Keratinocyte (primary cell): ENCODE measurements around the gene WDPCP. TPM values are rescaled to one million over a fixed set of nuclear protein-coding genes. Genes with fewer than 3 reads are reported as not detected.

Experiments
- DNase-seq: peaks from one replicate; pipeline ENCODE4 v3.0.0-alpha.2; 2011; ENCODE audit warnings: low read depth, missing footprints, low spot score
- FAIRE-seq: peaks from 2 replicates; lab custom pipeline; 2011; peaks lifted over from hg19 to GRCh38; lab: Jason Lieb, UNC
- H2AFZ ChIP-seq: 2 replicates; pipeline ENCODE4 v1.6.0; 2012; ENCODE audit warnings: low read length, control low read depth, inconsistent platforms; ENCODE audit not compliant: control insufficient read depth
- H3K27ac ChIP-seq: 2 replicates; pipeline ENCODE4 v1.5.1; 2011; ENCODE audit warnings: low read length; ENCODE audit not compliant: control insufficient read depth, insufficient read depth
- H3K27me3 ChIP-seq: 3 replicates; pipeline ENCODE4 v1.6.0; 2011; ENCODE audit warnings: low read length; ENCODE audit not compliant: control insufficient read depth, insufficient read depth; ENCODE audit errors: extremely low read depth
- H3K36me3 ChIP-seq, 2 experiments: 2 replicates in 1 of 2; 3 replicates in 1 of 2; pipeline ENCODE4 v1.5.1; 2011; ENCODE audit warnings: low read length in 2 of 2, mild to moderate bottlenecking in 1 of 2; ENCODE audit not compliant: control insufficient read depth in 2 of 2, insufficient read depth in 2 of 2; ENCODE audit errors: extremely low read depth in 1 of 2
- H3K4me1 ChIP-seq: 3 replicates; pipeline ENCODE4 v1.5.1; 2011; ENCODE audit warnings: low read length; ENCODE audit not compliant: control insufficient read depth, insufficient read depth; ENCODE audit errors: extremely low read depth
- H3K4me2 ChIP-seq: 3 replicates; pipeline ENCODE4 v1.6.0; 2011; ENCODE audit warnings: low read depth, low read length; ENCODE audit not compliant: control insufficient read depth, insufficient read depth; ENCODE audit errors: extremely low read depth
- H3K4me3 ChIP-seq, 3 experiments: fragments of 200-600 bp in 1 of 3; sonication (generic) in 1 of 3; 2 replicates in 2 of 3; 3 replicates in 1 of 3; pipeline ENCODE4 v1.5.1; 2011 to 2016; ENCODE audit warnings: low read length in 3 of 3, mild to moderate bottlenecking in 3 of 3, control low read depth in 2 of 3, inconsistent platforms in 1 of 3, low read depth in 1 of 3, mixed read lengths in 1 of 3, mixed run types in 1 of 3, moderate library complexity in 1 of 3; ENCODE audit not compliant: control insufficient read depth in 2 of 3, insufficient read depth in 2 of 3; ENCODE audit errors: extremely low read depth in 1 of 3
- H3K79me2 ChIP-seq: 2 replicates; pipeline ENCODE4 v1.6.0; 2012; ENCODE audit warnings: low read length; ENCODE audit not compliant: control insufficient read depth, insufficient read depth
- H3K9ac ChIP-seq: 3 replicates; pipeline ENCODE4 v1.6.0; 2011; ENCODE audit warnings: low read length; ENCODE audit not compliant: control insufficient read depth, insufficient read depth; ENCODE audit errors: extremely low read depth
- H3K9me1 ChIP-seq: 3 replicates; pipeline ENCODE4 v1.6.0; 2011; ENCODE audit warnings: low read length; ENCODE audit not compliant: control insufficient read depth, insufficient read depth; ENCODE audit errors: extremely low read depth
- H3K9me3 ChIP-seq: 2 replicates; pipeline ENCODE4 v1.5.1; 2012; ENCODE audit warnings: low read depth, low read length; ENCODE audit not compliant: control insufficient read depth
- H4K20me1 ChIP-seq: 3 replicates; pipeline ENCODE4 v1.6.0; 2011; ENCODE audit warnings: low read length; ENCODE audit not compliant: control insufficient read depth, insufficient read depth; ENCODE audit errors: extremely low read depth
- CTCF ChIP-seq, 3 experiments: IDR thresholded peaks in 1 of 3; conservative IDR thresholded peaks in 1 of 3; optimal IDR thresholded peaks in 1 of 3; 2 replicates in 2 of 3; 3 replicates in 1 of 3; pipeline versions ENCODE3 to v1.5.1; 2011; ENCODE audit warnings: low read length in 3 of 3, mild to moderate bottlenecking in 3 of 3, moderate library complexity in 2 of 3, control low read depth in 1 of 3, inconsistent platforms in 1 of 3; ENCODE audit not compliant: insufficient read depth in 2 of 3; ENCODE audit errors: extremely low read depth in 1 of 3
- EZH2 ChIP-seq: IDR thresholded peaks from one replicate; pipeline ENCODE4 v1.6.1; 2012; ENCODE audit warnings: inconsistent platforms, mild to moderate bottlenecking, low read length, moderate library complexity
- dilution Hi-C: fragments of 300-500 bp; cut with MboI; formaldehyde crosslinking; loops from one replicate; pipeline ENCODE4 v1.7.0; 2020; ENCODE audit warnings: low sequenced_read_pairs; ENCODE audit not compliant: extremely low pct_ligation_motif_present
- polyA plus RNA-seq, 5 experiments: library from polyadenylated mRNA; depleted of rRNA in 3 of 5; stranded (reverse) in 3 of 5; stranded (forward) in 1 of 5; unstranded in 1 of 5; fragments of >200 nt; gene quantifications; 1 replicate in 1 of 5; 2 replicates in 3 of 5; 3 replicates in 1 of 5; pipeline versions ENCODE4 v1.2.1 to v1.2.3, GENCODE V29; 2011 to 2012; ENCODE audit warnings: missing spikeins in 2 of 5, low read depth in 1 of 5, low replicate concordance in 1 of 5

Gene WDPCP
- polyA plus RNA-seq, 1 donor (not counting 4 experiments of a cell fraction or from before 2014, with no cell fraction given): 2.9 TPM

- no peak for FAIRE-seq
Measured at GRCh38 chr2:63194175-63194574, 394.1 kb downstream of the WDPCP start.

GRCh38 chr2:63192889-63193774 lies 395.1 kb downstream of the WDPCP start:
- Histone ChIP-seq H3K4me3 (no peak overlapping the region), H3K4me1 (no peaks in the 10 kb centered on the region), H2AFZ (no peak overlapping the region), H3K4me2 (no peak overlapping the region), H3K79me2 (no peaks in the 10 kb centered on the region), H3K9ac (no peak overlapping the region), H3K27me3 (no peaks in the 10 kb centered on the region), H3K27ac (no peak overlapping the region), H3K9me3 (no peaks in the 10 kb centered on the region), H3K9me1 (no peaks in the 10 kb centered on the region), H4K20me1 (no peaks in the 10 kb centered on the region), H3K36me3 (no peaks in the 10 kb centered on the region)
- TF ChIP-seq CTCF (optimal IDR thresholded peaks at IDR 0.05 in 1 of 3, IDR thresholded peaks at IDR 0.05 in 1 of 3, conservative IDR thresholded peaks at IDR 0.05 in 1 of 3; ENCODE audit: extremely low read depth in 1 of 3, insufficient read depth in 2 of 3, low read length in 3 of 3) (no peak), EZH2 (no peak)
- dilution Hi-C loops: no loop called here
- DNase-seq: no peak
- FAIRE-seq: no peak

More at GRCh38 chr2:63194175-63194574, 394.1 kb downstream of the WDPCP start:
- Histone ChIP-seq H3K79me2 (no peaks in the 10 kb centered on the region), H3K4me1 (no peaks in the 10 kb centered on the region), H3K36me3 (no peaks in the 10 kb centered on the region), H3K9me1 (no peaks in the 10 kb centered on the region), H3K4me2 (no peak overlapping the region), H3K9me3 (no peaks in the 10 kb centered on the region), H3K27ac (no peak overlapping the region), H3K9ac (no peak overlapping the region), H3K4me3 (no peak overlapping the region), H3K27me3 (no peaks in the 10 kb centered on the region), H2AFZ (no peak overlapping the region), H4K20me1 (no peaks in the 10 kb centered on the region)
- dilution Hi-C loops: no loop called here
- no peak for TF ChIP-seq EZH2
- TF ChIP-seq CTCF (optimal IDR thresholded peaks at IDR 0.05 in 1 of 3, IDR thresholded peaks at IDR 0.05 in 1 of 3, conservative IDR thresholded peaks at IDR 0.05 in 1 of 3; ENCODE audit: extremely low read depth in 1 of 3, insufficient read depth in 2 of 3, low read length in 3 of 3): no peak
- DNase-seq: no peak
